NT2/D1 (cell line): ENCODE results near the gene TM4SF1.

ENCODE experiments used
- SUZ12 ChIP-seq: IDR thresholded peaks from 2 replicates; pipeline ENCODE4 v1.6.1; 2011; ENCODE audit not compliant: insufficient read length, insufficient read depth; ENCODE audit errors: extremely low read depth
- ZNF274 ChIP-seq: IDR thresholded peaks from 2 replicates; pipeline ENCODE4 v1.6.1; 2011; ENCODE audit warnings: mild to moderate bottlenecking, low read depth, low read length

GRCh38 chr3:149362366-149362765 lies 15.1 kb downstream of the TM4SF1 start:
- TF ChIP-seq SUZ12 (no peak), ZNF274 (no peak)
